Measurements from ENCODE around the gene BRD4.

Gene BRD4

DNA sequence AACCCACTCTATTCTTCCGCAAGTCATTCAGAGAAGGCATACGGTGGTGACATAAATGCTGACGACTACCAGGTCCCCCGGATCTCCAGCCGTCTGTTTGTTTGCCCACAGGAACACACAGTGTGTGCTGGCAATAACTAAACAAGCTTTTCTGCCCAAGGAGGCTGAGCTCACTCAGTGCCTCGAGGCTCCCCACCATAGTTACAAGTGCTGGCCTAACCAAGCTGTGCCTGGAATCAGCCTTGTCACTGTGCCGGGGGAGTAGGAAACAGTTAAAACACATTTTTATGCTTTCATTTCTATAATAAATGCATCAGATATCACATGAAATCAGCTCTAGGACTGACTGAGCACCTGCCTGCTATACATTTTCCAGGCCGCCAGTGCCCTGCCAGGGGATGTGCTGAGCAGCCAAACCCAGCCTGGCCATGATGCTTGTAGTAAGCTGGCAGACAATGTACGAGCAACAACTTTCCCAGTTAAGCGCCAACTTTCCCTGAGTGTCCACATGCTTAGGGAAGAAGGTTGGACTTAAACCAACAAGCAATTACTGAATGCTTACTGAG is 28.1 kb downstream of the BRD4 start:
- ChIA-PET CTCF (interaction anchor here (0.8 to 1.8 kb wide), 2 partner anchors 13 to 14 kb away, joined by 4 to 8 read pairs; no protein-coding TSS in a partner anchor), POLR2A (no interaction called here)
- TF ChIP-seq, protein P1, sequence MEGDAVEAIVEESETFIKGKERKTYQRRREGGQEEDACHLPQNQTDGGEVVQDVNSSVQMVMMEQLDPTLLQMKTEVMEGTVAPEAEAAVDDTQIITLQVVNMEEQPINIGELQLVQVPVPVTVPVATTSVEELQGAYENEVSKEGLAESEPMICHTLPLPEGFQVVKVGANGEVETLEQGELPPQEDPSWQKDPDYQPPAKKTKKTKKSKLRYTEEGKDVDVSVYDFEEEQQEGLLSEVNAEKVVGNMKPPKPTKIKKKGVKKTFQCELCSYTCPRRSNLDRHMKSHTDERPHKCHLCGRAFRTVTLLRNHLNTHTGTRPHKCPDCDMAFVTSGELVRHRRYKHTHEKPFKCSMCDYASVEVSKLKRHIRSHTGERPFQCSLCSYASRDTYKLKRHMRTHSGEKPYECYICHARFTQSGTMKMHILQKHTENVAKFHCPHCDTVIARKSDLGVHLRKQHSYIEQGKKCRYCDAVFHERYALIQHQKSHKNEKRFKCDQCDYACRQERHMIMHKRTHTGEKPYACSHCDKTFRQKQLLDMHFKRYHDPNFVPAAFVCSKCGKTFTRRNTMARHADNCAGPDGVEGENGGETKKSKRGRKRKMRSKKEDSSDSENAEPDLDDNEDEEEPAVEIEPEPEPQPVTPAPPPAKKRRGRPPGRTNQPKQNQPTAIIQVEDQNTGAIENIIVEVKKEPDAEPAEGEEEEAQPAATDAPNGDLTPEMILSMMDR (IDR thresholded peaks at IDR 0.05; ENCODE audit: control extremely low read depth, extremely low read depth, low read depth, missing control alignments) = no peak
- DNase-seq (ENCODE audit: extremely low spot score) = no peak

DNA sequence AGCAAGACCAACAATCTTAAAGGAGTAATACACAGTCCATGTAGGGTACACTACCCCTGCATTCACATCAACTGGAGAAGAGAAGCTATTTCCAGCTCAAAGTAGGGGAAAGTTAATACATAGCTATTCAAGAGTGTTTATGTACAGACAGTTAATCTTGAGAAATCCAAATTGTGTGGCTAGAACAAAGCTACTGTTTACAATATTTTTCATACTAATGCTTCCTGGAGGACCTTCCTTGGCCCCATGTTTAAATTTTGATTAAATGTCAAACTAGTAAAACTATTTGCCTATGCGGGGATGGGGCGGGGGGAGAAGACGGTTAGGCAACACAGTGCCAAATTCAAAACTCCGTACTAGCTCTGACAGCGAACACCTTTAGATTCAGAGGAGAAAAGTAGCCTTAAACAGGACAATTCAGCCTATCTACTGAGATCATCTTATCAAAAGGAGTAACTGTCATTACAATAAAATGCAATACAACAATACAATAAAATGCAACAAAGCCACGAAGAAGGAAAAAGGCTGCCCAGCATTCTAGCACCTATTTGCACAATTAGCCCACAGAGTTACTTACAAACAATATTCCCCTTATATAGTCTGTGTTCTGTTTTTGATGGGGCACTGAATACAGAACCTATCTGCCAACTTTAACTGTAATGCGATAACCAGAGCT is 29.1 kb downstream of the BRD4 start:
- DNase-seq (ENCODE audit: extremely low spot score) = no peak

DNA sequence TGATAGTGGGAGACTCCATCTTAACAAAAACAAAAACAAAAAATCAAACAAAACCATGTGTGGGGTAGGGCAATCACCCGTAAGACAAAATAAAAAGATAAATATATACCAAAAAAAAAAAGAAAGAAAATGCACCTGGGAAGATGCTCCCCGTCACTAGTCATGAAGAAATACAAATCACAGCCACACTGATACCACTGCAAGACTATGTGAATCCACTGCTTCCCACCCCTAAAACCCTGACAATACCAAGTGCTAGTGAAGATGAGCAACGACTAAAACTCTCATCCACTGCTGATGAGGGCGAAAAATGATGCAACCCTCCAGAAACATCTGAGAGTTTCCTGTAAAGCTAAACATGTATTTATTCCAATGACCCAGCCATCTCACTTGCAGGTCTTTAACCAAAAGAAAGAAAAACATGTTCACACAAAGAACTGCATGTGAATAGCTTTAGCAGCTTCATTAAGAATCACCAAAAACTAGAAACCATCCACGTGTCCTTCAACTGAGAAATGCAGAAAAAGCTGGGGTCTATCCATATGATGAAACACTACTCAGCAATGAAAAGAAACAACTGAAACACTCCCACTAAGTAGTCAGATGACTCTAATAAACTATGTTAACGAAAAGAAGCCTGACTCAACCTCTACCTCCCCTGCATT is 31.7 kb downstream of the BRD4 start:
- POLR2A ChIA-PET = no interaction called here
- no peak for DNase-seq (ENCODE audit: extremely low spot score)
- TF ChIP-seq, protein P1 (IDR thresholded peaks at IDR 0.05; ENCODE audit: control extremely low read depth, extremely low read depth, low read depth, missing control alignments) = no peak
- CTCF ChIA-PET = interaction anchor here (0.8 to 1.5 kb wide), 3 partner anchors 9 to 11 kb away, joined by 3 to 6 read pairs (median 3); no protein-coding TSS in a partner anchor

More for the DNA sequence above, 29.1 kb downstream of the BRD4 start:
- TF ChIP-seq, protein P1 (IDR thresholded peaks at IDR 0.05; ENCODE audit: control extremely low read depth, extremely low read depth, low read depth, missing control alignments) = no peak
- CTCF ChIA-PET = interaction anchor here (0.8 to 1.8 kb wide), 5 partner anchors 9 to 47 kb away, joined by 3 to 8 read pairs (median 4); no protein-coding TSS in a partner anchor
- POLR2A ChIA-PET = interaction anchor here (1.1 kb wide), 1 partner anchor 31 kb away, joined by 3 read pairs; no protein-coding TSS in a partner anchor

DNA sequence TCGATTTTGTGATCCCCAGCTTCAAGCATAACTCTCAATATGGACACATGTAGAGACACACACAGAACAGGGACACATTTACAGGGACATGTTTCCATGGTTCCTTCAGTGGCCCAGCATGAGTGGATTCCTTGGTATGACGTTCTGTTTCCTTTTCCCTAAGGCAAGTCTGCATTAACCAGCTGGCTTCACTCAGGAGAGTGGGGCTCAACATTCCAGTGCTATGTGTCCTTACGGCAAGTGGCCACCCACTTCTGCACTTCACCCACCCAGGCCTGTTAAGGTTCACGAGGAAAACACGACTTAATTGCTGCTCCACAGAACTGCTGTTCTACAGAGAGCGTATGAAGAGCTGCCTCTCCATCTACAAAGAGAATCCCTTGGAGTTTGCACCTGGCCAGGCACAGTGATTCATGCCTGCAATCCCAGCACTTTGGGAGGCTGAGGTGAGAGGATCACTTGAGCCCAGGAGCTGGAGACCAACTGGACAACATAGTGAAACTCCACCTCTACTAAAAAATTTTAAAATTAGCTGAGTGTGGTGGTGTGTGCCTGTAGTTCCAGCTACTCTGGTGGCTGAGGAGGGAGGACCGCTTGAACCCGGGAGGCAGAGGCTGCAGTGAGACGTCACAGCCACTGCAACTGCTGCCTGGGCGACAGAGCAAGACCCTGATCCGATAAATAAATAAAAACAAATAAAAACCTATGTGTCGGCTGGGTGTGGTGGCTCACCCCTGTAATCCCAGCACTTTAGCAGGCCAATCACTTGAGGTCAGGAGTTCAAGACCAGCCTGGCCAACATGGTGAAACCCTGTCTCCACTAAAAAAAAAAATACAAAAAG is 32.5 kb downstream of the BRD4 start:
- ChIA-PET POLR2A (no interaction called here), CTCF (interaction anchor here (1.0 to 1.5 kb wide), 3 partner anchors 8 to 17 kb away, joined by 3 to 6 read pairs (median 3); no protein-coding TSS in a partner anchor)
- TF ChIP-seq, protein P1 (IDR thresholded peaks at IDR 0.05; ENCODE audit: control extremely low read depth, extremely low read depth, low read depth, missing control alignments) = no peak
- no peak for DNase-seq (ENCODE audit: extremely low spot score)

DNA sequence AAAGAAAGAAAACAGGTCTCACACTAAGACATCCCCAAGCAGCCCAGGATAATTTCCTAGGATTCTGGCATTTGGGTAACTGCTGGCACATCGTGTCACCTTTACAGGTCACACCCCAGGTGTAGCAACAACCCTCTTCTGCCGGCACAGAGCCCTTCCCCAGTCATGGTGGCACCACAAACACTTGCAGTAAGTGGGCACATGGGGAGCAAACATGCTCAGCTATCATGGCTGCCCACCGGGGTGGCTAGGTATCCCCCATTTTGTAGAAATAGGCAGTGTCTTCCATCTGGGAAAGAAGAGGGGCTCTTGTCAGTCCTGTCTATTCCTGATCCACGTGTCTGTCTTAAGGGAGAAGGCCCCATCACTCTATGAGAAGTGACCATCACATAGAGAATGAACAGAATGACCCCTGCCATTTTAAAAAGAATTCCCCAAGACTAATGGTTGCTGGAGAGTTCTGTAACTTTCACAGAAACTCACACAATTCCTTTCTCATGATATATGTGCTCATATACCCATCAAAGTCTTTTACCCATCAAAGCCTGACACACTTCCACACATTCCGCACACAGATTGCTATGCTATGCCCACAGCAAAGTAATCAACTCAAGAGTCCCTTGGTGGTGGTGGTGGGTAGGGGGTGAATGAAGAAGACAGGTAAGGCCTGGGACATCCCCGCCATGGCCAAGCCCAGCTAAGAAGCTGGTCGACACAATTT is 33.3 kb downstream of the BRD4 start:
- TF ChIP-seq, protein P1 (IDR thresholded peaks at IDR 0.05; ENCODE audit: control extremely low read depth, extremely low read depth, low read depth, missing control alignments) = no peak
- ChIA-PET CTCF (interaction anchor here (1.0 to 1.5 kb wide), 6 partner anchors 7 to 19 kb away, joined by 3 to 6 read pairs (median 4); no protein-coding TSS in a partner anchor), POLR2A (no interaction called here)
- no peak for DNase-seq (ENCODE audit: extremely low spot score)
